GM06990 (cell line): ENCODE results near the gene ITPR1.

ENCODE experiments used
- DNase-seq: peaks from one replicate; pipeline ENCODE4 v3.0.0-alpha.2; 2011; ENCODE audit not compliant: insufficient read length; ENCODE audit errors: extremely low read depth
- H3K27me3 ChIP-seq: replicated peaks from 2 replicates; pipeline ENCODE4 v1.6.0; 2011; ENCODE audit warnings: low read length; ENCODE audit not compliant: control insufficient read depth, insufficient read depth
- H3K36me3 ChIP-seq: 2 replicates; pipeline ENCODE4 v1.5.1; 2011; ENCODE audit warnings: low read length; ENCODE audit not compliant: control insufficient read depth, insufficient read depth
- H3K4me3 ChIP-seq: replicated peaks from 2 replicates; pipeline ENCODE4 v1.5.1; 2011; ENCODE audit warnings: low read depth, mild to moderate bottlenecking, control low read depth, low read length
- TF ChIP-seq, protein P1 (sequence below): IDR thresholded peaks from 2 replicates; pipeline ENCODE4 v1.5.1; 2011; ENCODE audit warnings: low read length, control low read depth, mild to moderate bottlenecking, inconsistent platforms; ENCODE audit not compliant: insufficient read depth, poor library complexity, severe bottlenecking

ITPR1 gene

DNA sequence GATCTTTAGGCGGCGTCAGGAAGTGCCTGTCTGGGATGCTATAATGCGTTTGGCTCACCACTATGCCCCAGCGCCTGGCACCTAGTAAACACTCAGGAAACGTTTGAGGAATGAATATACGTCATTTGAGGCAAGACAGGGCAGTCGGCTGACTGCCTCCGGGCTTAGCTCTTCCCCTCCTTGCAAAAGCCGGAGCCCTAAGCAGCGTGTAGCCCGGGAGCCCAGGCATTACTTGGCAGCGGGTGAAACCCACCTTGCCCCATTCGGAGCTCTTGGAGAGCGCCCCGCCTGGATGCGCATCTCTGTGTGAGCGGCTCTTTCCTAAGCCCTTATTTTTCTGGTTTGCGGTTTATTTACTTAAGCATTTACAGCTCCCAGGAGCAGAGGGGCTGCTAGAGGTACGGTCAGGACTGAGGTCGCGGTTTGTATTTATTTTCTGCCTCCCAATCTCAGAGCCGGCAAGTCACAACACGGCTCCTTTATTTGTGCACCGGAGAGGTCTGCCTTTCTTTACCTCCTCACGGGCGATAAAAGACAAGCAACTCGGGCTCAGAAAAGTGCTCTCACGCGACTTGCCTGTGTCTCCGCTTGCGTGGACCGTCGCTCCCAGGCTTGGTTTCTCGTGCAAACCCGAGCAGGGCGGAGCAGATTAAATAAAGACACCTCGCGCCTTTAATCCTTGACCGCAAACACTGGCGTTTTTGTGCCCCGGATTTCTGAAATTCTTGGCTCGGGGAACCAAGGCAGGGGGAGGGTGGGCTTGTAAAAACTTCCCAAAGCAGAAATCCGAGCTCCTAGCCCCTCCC, 737 bp upstream of the ITPR1 start:
- DNase-seq = no peak
- TF ChIP-seq, protein P1, sequence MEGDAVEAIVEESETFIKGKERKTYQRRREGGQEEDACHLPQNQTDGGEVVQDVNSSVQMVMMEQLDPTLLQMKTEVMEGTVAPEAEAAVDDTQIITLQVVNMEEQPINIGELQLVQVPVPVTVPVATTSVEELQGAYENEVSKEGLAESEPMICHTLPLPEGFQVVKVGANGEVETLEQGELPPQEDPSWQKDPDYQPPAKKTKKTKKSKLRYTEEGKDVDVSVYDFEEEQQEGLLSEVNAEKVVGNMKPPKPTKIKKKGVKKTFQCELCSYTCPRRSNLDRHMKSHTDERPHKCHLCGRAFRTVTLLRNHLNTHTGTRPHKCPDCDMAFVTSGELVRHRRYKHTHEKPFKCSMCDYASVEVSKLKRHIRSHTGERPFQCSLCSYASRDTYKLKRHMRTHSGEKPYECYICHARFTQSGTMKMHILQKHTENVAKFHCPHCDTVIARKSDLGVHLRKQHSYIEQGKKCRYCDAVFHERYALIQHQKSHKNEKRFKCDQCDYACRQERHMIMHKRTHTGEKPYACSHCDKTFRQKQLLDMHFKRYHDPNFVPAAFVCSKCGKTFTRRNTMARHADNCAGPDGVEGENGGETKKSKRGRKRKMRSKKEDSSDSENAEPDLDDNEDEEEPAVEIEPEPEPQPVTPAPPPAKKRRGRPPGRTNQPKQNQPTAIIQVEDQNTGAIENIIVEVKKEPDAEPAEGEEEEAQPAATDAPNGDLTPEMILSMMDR = peak; percentile 20
- Histone ChIP-seq H3K27me3 (peaks cover 2% of the 10 kb centered on the region; the same call in 1 of the 2 replicates), H3K36me3 (no peaks in the 10 kb centered on the region), H3K4me3 (peak overlapping the region; percentile 67)

DNA sequence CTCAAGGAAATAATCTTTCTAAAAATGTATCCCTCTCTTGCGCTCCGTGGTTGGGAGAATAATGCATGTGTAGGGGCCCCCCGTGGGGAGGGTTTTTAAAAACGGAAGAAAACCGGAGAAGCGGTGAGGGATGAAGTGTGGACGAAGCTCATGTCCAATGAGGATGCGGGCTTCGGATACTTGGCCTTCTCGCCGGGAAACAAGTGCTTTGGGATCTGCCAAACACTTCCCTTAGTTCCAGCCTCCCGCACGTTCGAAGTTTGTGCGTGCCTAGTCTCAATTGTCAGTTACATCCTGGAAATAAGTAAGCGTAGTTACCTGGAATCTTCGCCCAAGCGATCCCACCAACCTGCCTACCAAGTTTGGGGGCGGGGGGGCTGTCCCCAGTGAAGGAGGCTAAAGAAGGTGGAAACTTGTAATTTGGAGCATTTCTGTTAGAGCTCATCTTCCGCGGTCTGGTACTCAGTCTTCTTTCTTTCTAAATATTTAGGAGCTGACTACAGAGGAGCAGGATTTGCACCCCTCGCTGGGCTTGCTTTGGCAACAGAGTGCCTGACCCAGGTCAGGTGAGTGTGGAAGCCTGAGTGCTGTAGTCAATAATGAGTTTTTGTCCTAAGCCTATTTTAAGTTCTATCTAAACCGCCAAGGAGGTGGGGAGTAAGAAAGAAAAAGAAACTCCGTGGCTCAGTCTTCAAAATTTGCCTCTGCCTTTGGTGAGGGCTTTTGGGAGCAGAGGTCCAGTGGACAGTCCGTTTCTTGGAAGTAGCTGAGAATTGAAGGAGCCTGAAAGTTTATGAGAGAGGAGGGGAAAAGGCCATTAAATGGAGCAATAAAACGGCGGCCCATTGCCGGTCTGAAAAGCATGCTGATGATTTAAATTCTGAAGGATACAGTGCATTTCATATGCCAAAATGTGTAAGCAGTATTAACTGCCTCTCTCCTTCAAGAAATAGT, 1.1 kb downstream of the ITPR1 start:
- H3K36me3 ChIP-seq = no peaks in the 10 kb centered on the region
- DNase-seq = no peak
- peaks cover 2% of the 10 kb centered on the region; the same call in 1 of the 2 replicates for H3K27me3 ChIP-seq
- peak overlapping the region; percentile 66 for H3K4me3 ChIP-seq
- TF ChIP-seq, protein P1 = no peak

DNA sequence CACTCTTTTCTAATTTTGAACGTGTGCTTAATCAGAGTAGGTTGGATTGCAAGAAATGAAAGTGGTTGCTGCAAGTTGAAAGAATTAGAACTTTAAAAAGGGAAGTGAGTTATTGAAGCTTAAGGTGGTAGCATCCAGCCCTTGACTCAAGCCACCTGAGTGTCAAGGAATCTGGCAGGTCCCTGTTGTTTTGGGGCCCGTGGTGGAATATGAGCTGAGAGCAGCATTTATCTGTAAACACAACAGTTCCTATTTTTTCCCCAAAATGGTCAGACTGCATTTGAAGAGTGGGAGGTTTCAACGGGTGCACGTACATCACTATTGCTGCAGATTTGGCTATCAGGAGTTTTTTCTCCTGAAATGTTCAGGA, 1.7 kb downstream of the ITPR1 start:
- no peaks in the 10 kb centered on the region for H3K36me3 ChIP-seq
- TF ChIP-seq, protein P1 = no peak
- peaks cover 2% of the 10 kb centered on the region; the same call in 1 of the 2 replicates for H3K27me3 ChIP-seq
- no peak for DNase-seq
- peak overlapping the region; percentile 66 for H3K4me3 ChIP-seq

DNA sequence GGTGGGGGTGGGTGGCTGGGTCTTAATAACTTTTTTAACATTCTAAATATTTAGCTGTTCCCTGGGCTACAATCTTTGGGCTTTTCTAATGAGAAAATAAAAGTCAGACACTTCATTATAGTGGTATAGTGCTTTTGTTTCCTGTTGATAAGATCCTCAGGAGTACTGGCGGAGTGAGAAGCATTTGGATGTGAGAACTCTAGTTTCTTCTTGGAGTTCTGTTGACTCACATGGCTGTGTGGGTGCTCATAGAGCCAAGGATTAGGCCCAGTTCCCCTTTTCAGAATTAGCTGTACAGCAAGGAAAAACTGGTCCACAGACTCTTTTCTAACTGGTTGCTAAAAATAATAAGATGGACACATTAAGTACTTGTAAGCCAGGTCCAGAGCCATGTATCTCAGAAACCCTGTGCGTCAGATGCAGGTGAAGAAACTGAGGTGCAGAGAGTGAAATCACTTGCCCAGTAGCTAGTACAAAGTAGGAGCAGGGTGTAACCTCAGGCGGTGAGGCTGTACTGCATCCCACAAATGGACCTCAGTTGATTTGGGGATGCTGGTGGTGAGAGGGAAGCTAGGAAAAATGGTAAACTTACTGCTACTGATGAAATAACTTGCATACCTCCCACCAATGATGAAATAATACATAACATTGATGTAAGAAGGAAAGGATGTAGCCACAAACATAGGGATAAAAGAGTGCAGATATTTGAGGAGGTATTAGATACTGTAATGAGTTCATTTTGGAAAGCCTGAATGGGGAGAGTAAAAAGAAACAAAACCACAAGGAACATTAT, 2.3 kb downstream of the ITPR1 start:
- TF ChIP-seq, protein P1 = no peak
- no peak for DNase-seq
- Histone ChIP-seq H3K36me3 (no peaks in the 10 kb centered on the region), H3K4me3 (no peak overlapping the region; the same call in 1 of the 2 replicates), H3K27me3 (peaks cover 2% of the 10 kb centered on the region; the same call in 1 of the 2 replicates)

DNA sequence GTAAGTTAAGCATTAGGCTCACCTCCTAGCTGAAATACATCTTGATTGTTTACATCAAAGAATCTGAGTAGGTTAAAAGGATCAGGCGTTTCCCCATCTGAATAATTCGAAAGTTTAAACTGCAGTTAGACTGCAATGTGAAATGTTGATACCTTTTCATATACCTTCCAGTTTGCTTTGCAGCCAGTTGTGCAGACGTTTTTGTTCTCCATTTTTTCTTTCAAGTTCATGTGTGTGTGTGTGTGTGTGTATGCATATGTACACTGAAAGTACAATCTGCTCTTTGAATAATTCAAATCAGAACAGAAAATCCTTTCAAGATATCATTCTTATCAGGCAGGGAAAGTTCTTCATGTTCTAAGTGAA, 2.9 kb downstream of the ITPR1 start:
- peaks cover 2% of the 10 kb centered on the region; the same call in 1 of the 2 replicates for H3K27me3 ChIP-seq
- H3K4me3 ChIP-seq = no peak overlapping the region
- no peak for DNase-seq
- TF ChIP-seq, protein P1 = no peak
- H3K36me3 ChIP-seq = no peaks in the 10 kb centered on the region
